Stimulated activated CD4-positive, alpha-beta T cell treated with anti-CD3 and anti-CD28 coated beads, Interleukin-12 subunit alpha, Interleukin-12 subunit beta, amount 100 ng/mL, for 24 hours (primary cell): ENCODE data around the gene ST7.
"Not testable (repeated sequence)": the region's sequence is repeated elsewhere in the genome, so short reads cannot be mapped to it uniquely, and the experiment has no call there.

ENCODE experiments used
- DNase-seq, 2 experiments: peaks; one replicate each; pipeline ENCODE4 v3.0.0-alpha.2; 2020; ENCODE audit warnings: low read depth in 2 of 2

ST7 gene

GRCh38 chr7:116951366-116952292 is 1.7 kb upstream of the ST7 start:
- no peak for DNase-seq

- DNase-seq, result peak in 1 of 2 experiments; percentile 36
These were observed 498 bp upstream of the ST7 start for GRCh38 chr7:116952635-116953371.

- peak in 1 of 2 experiments; percentile 17 for DNase-seq
These were observed 871 bp downstream of the ST7 start for GRCh38 chr7:116953906-116954838.

- no peak for DNase-seq
These were observed 2.0 kb downstream of the ST7 start for GRCh38 chr7:116955340-116955739.

- no peak for DNase-seq
These were observed 2.6 kb downstream of the ST7 start for GRCh38 chr7:116955801-116956476.

- no peak for DNase-seq
These were observed 3.1 kb downstream of the ST7 start for GRCh38 chr7:116956477-116956804.

GRCh38 chr7:116957874-116958273 is 4.6 kb downstream of the ST7 start:
- DNase-seq, result no peak

- not testable (repeated sequence) for DNase-seq
These were observed 8.8 kb downstream of the ST7 start for GRCh38 chr7:116961966-116962673.

- no peak for DNase-seq
These were observed 9.9 kb downstream of the ST7 start for GRCh38 chr7:116963234-116963633.

GRCh38 chr7:116966601-116967000 is 13.3 kb downstream of the ST7 start:
- DNase-seq, result no peak

GRCh38 chr7:116967254-116967922 is 14.1 kb downstream of the ST7 start:
- no peak for DNase-seq

- DNase-seq, result no peak
These were observed 14.7 kb downstream of the ST7 start for GRCh38 chr7:116967983-116968382.

GRCh38 chr7:116968631-116969030 is 15.3 kb downstream of the ST7 start:
- no peak for DNase-seq

GRCh38 chr7:116969371-116969902 is 16.1 kb downstream of the ST7 start:
- no peak for DNase-seq

GRCh38 chr7:116970238-116970910 is 17.1 kb downstream of the ST7 start:
- DNase-seq, result no peak

GRCh38 chr7:116971153-116971552 is 17.9 kb downstream of the ST7 start:
- not testable (repeated sequence) for DNase-seq

- DNase-seq, result no peak
These were observed 18.6 kb downstream of the ST7 start for GRCh38 chr7:116971869-116972268.

GRCh38 chr7:116975024-116975423 is 21.7 kb downstream of the ST7 start:
- DNase-seq, result not testable (repeated sequence)

- no peak for DNase-seq
These were observed 23.9 kb downstream of the ST7 start for GRCh38 chr7:116977172-116977571.
